ENCODE results near the gene PKP4.

GRCh38 chr2:158456309-158457066 lies at the start of gene PKP4, which contains the start of gene CCDC148:
- no peak for TF ChIP-seq EZH2 (IDR thresholded peaks at IDR 0.05)
- 0 out of 2 replicates have a peak, but pooled peaks have one; percentile 15 for TF ChIP-seq POLR2AphosphoS5 (IDR thresholded peaks at IDR 0.05; ENCODE audit: borderline replicate concordance, low read depth, low read length)
